ENCODE data around the gene PNLIPRP2.

GRCh38 chr10:116674901-116675423 lies 54.2 kb downstream of the PNLIPRP2 start:
- TF ChIP-seq CTCF (conservative IDR thresholded peaks at IDR 0.05; ENCODE audit: low read depth, low read length) (no peak), POLR2A (IDR thresholded peaks at IDR 0.05; ENCODE audit: low read depth, low read length) (no peak), MAZ (IDR thresholded peaks at IDR 0.05; ENCODE audit: borderline replicate concordance, low read depth, low read length) (no peak), RAD21 (IDR thresholded peaks at IDR 0.05; ENCODE audit: low read length) (no peak), CHD1 (IDR thresholded peaks at IDR 0.05; ENCODE audit: low read depth, low read length) (no peak), CEBPB (IDR thresholded peaks at IDR 0.05; ENCODE audit: low read depth, low read length) (no peak), RCOR1 (IDR thresholded peaks at IDR 0.05; ENCODE audit: insufficient replicate concordance, low read length) (no peak), RFX5 (IDR thresholded peaks at IDR 0.05; ENCODE audit: low read depth, low read length) (no peak)

All from IMR-90 (cell line).